Effector CD4-positive, alpha-beta T cell (primary cell): ENCODE data around the gene OGFOD3.
"Not testable (repeated sequence)": the region's sequence is repeated elsewhere in the genome, so short reads cannot be mapped to it uniquely, and the experiment has no call there.

ENCODE experiments used
- DNase-seq: peaks from one replicate; pipeline ENCODE4 v3.0.0-alpha.2; 2020

OGFOD3 gene

DNA sequence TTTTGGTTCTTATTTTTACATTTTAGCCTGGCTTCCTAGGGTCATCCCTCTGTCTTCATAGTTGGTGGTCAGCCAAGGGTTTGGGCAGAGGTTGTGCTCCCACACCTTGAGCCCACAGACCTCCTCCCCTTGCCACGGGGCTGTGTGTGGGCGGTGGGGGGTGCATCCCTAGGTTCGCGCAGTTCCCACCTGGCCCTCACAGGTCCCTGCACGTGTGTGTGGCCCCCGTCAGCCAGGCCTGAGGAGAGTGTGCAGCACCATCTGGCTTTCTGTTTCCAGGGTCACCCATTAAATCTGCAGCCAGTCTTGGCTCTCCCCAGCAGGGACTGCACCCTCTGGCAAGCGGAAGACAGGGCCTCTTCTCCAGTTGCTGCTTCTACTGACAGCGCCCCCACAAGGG is 13.6 kb upstream of the OGFOD3 start:
- DNase-seq = no peak

DNA sequence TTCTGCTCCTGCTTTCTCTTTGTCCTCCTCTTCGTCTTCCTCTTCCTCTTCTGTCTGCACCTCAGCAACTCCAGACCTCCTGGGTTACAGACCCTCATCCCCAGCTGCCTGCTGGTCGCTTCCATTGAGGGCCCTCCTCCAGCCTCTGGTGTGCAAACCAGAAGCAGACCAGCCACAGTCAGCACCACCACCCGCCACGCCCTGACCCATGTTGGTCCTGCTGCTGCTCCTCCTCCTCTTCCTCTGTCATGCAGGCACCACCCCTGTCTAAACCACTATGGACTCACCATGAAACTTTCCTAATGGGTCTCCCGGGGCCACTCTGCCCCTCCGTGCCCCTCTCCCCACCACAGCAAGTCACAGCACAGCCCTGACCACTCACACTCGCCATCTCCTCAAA is 11.4 kb upstream of the OGFOD3 start:
- no peak for DNase-seq

DNA sequence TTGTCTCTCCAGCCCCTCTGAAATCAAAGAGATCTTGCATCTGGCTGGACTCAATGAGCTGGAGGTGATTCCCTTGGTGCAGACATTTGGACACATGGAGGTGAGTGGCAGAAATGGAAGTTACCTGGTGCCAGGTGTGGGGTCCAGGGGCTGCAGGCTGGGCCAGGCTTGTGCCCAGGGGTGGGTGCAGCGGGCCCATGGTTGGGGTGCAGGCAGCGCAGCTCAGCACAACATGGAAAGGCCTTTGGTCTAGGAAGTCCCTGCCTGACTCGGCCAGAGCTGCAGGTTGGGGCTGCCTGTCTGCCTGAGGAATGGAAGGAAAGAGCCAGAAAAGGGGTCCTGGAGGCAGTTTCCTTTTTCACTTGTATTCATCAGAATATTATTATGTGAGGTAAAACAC is 10.2 kb upstream of the OGFOD3 start:
- no peak for DNase-seq

DNA sequence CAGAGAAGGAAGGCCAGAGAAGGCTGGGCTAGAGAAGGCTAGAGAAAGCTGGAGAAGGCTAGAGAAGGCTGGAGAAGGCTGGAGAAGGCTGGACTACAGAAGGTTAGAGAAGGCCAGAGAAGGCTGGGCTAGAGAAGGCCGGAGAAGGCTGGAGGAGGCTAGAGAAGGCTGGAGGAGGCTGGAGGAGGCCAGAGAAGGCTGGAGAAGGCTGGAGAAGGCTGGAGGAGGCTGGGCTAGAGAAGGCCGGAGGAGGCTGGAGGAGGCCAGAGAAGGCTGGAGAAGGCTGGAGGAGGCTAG is 6.4 kb upstream of the OGFOD3 start:
- no peak for DNase-seq

DNA sequence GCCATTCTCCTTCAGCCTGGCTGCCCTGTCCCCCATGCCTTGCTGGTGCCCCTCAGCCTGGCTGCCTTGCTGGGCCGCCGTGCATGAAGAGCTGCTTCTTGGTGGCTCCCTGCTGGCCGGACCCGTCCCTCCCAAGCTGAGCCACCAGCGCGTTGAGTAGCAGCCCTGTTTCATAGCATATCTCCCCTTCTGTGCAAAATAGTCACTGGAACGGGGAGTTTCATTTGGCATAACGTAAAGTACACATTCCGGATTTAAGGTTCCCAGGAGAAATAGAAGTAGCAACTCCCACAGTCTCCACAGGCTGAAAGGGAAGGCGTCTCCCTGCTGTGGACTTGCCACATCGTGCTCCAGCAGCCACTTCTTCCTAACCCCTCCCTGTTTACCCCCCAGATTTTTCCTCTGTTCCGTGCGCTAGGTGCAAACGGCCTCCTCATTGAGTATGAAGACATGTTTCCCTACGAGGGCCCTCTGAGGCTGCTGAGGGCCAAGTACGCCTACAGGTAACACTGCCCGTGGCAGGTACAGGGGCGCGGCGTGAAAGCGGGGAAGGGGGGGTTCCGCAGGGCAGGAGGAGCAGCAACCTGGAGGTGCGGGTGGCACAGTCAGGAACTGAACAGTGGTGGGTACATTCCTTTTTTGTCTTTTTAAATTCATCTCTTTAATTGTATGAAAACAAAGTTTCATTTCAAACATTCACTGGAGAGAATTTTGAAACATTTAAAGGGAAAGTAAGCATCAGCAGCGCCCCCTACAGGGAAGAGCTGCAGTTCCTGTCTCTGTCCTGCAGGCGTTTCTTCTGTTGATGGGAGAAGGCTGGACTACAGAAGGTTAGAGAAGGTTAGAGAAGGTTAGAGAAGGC is 5.8 kb upstream of the OGFOD3 start:
- DNase-seq = peak; percentile 47

DNA sequence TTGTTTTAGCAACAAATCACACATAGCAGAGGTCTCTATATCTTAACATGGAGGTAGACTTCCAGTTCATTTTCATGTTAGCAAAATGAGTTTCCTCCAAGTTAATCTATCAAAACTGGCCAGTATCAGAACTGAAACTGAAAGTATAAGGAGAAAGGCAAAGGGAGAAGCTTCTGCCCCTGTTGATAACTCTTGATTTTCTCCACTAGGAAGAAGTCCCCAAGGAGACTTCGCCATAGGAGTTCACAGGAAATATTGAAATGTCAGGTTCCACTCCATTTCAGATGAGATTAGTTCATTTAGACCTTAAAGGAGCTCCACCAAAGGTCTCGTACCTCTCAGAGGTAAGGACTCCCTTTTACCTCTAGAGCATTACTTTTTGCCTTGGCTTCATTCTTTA is 1.2 kb upstream of the OGFOD3 start:
- DNase-seq = no peak

DNA sequence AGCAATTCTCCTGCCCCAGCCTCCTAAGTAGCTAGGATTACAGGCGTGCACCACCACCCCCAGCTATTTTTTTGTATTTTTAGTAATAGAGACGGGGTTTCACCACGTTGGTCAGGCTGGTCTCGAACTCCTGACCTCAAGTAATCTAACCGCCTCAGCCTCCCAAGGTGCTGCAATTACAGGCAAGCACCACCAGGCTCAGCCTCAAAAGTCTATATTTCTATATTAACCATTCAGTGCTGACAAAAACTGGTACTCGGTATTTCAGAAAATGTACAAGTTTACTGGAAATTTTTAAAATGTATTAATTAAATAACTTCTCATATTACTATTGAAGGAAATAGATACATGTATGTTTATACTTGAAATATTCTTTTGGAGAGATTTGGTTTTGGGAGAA is 1.6 kb downstream of the OGFOD3 start:
- no peak for DNase-seq

DNA sequence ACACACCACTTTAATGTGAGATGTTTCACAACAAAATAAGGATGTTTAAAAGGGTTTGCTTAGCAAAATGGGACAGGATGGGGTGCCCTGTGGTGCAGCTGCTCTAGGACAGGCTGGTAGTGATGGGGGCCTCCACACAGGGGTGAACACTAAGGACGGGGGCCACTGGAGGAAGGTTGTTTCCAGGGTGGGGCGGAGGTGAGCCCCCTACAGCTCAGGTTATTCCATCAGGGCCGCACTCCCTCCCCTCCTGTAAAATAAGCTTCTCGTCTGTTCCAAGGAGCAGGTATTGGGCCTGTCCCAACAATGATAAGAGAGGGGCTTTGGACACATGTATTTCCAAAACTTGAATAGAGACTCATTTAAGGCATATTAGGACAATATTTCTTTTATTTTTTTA is 2.1 kb downstream of the OGFOD3 start:
- DNase-seq = no peak

DNA sequence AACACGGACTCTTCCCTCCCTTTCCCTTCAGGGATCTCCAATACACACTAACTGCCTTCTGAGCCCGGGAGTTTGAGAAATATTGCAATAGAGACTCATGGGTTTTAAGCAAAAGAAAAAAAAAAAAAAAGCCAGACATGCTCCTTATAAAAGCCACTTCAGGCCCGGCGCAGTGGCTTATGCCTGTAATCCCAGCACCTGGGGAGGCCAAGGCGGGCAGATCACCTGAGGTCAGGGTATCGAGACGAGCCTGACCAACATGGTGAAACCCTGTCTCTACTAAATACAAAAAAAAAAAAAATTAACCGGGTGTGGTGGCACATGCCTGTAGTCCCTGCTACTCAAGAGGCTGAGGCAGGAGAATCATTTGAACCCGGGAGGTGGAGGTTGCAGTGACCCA is 2.6 kb downstream of the OGFOD3 start:
- DNase-seq = no peak

DNA sequence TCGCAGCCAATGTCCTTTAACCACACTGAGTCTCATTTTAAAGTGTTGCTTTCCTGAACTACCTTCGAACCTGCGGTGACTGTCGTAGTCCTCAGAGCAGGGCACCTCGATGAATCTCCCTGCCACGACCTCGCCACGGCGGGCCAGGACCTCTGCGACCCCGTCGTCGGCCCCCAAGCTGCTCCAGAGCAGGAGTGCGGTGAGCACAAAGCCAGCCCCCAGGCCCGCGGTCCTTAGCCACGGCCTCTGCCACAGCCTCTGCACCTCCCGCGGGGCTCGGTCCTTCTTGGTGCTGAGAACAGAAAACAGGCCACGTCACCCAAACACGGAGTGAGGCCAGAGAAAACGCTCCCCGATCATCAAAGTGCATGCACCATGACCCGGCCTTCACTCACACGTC is 3.0 kb downstream of the OGFOD3 start:
- no peak for DNase-seq

DNA sequence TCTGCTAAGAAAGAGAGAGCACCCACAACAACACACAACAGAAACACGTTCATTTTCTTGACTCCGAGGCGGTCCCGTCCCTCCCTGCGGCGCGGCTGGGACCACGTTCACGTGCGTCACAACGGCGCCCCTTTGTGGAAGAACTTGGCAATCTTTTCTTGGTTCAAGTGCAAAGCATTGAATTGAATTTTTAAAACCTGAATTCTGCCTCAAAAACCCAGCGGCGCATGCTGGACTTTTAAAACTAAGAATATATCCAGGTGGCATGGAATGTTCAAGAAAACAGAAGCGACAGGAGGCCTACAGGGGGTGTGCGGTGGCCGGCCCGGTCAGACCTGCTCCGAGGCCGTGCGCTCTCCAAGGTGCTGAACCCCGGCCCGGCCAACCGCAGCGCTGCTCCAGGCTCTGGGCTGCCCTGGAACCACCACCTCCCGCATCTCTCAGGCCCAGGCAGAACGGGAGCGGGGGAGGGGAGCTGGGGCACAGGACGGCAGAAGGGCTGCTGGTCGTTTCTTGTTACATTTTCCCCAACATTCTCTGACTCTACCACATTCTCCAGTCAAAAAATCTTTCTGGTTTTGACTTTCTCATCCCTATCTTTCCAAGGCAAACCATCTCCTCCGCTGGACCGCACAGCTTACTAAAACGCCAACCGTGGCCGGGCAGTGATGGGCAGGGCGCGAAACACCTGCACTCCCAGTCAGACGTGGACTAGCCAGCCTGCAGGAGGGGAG is 3.7 kb downstream of the OGFOD3 start:
- DNase-seq = peak; percentile 62

DNA sequence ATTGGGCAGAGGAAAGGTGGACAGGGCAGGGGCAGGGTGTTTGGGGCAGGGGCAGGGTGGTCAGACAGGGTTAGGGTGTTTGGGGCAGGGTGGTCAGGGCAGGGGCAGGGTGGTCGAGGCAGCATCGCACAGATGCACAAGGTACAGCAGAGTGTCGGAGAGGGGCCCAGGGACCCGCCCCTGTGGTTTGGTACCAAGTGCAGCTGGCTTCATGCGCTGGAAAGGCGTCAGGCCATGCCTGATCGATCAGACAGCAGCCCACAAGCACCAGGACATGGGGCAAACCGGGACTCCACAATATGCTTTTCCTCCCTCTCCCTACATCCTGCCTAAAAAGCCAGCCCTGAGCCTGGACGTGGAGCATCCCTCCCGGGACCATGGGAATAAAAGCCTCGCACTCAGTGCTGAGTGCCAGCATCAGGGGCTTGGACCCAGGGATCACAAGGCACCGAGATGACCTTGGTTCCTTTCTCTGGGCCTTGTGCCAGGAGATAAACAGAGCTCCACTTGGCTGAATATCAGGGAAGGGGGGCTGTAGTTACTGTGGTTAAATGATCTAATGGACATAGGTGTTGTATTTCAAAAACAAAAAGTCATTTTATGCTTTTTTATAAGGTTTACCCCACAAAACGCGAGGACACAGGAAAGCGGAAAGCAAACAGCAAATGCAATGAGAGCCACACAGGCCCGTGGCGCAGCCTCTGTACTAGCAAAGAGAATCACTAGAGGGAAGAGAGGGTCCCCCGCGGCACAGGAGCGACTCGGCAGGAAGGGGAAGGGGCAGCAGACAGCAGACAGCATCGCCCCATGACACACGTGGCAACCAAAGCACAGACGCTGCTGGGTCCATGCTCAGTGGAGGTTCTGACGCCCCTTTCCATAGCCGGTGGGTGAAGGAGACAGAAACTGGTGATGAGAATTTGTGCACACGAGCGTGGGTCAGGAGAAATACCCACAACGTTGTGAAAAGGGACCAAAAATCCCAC is 5.6 kb downstream of the OGFOD3 start:
- DNase-seq = no peak

DNA sequence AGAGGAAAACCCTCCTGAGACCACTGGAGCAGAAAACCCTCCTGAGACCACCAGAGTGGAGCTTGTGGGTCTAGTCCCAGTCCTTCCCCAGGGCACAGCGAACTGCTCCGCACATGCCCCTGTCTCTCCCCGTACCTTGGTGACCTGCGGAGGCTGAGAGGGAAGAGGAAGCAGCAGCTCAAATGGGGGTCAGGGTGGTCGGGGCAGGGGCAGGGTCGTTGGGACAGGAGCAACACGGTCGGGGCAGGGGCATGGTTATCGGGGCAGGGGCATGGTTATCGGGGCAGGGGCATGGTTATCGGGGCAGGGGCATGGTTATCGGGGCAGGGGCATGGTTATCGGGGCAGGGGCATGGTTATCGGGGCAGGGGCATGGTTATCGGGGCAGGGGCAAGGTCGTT is 6.3 kb downstream of the OGFOD3 start:
- DNase-seq = not testable (repeated sequence)

DNA sequence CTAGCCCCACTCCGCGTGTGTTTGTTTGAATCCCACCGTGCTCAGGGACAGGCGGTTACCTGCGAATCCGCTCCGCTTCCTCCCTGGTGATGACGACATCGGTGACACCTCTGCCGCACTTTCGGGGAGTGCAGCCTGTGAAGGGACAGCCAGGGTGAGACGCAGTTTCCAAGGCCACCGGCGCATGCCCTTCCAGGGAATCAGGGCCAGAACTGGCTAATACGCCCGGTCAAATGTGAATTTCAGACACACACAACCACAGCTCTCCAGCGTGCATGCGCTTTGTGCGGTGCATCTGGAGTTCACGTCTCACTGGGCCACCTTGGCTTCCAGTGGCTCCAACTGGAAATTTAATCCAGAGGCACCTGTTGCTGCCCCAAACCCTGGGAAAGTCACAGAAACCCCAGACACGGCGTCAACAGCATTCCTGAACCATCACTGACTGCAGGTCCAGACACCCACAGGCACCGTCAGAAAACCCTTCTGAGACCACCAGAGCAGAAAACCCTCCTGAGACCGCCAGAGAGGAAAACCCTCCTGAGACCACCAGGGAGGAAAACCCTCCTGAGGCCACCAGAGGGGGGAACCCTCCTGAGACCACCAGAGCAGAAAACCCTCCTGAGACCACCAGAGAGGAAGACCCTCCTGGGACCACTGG is 6.9 kb downstream of the OGFOD3 start:
- DNase-seq = no peak

DNA sequence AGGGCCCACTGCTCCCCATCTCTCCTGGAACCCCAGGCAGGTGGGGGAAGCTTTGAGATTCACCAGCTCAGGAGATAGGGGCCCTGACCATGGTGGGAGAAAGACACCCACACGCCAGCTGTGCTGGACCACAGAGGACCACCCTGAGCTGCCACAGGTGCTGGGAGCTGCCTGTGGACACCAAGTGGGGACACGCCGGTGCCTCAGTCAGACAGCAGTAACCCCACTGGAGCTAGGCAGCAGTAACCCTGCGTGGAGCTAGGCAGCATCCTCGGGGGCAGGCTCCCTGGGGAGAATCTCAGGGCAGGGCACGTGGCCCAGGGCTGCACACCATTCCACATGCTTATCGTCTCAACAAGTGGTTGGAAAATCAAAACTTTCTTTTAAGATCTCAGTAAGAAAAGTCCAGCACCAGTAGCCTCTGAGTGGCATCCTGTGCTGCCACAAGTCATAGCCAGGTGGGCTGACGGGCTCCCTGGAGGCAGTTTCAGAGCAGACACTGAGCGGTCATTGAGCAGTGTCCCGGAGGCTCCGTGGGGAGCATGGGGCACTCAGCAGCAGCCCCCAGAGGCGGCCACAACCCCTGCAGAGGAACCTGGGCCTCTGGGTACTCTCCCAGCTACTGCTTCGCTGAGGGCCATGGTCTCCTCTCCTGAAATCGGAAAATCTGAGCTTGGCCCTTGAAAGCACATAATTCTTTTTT is 8.2 kb downstream of the OGFOD3 start:
- DNase-seq = no peak

DNA sequence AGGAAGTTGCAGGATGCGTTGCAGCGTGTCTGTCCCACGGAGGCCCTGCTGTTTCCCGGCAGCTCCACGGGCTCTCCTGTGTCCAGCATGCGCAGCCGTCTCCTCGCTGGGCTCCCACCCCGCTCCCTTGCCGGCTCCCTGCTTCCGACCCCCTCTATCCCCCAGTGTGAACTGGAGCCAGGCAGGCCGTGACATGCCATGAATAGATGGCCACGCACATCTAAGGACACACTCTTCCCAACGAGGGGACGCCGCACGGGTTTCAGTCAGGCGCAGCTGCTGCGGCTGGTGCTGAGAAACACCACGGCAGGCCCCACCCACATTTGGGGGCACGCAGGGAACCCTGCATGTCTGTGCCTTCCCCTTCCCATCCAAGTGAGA is 9.5 kb downstream of the OGFOD3 start:
- DNase-seq = no peak

DNA sequence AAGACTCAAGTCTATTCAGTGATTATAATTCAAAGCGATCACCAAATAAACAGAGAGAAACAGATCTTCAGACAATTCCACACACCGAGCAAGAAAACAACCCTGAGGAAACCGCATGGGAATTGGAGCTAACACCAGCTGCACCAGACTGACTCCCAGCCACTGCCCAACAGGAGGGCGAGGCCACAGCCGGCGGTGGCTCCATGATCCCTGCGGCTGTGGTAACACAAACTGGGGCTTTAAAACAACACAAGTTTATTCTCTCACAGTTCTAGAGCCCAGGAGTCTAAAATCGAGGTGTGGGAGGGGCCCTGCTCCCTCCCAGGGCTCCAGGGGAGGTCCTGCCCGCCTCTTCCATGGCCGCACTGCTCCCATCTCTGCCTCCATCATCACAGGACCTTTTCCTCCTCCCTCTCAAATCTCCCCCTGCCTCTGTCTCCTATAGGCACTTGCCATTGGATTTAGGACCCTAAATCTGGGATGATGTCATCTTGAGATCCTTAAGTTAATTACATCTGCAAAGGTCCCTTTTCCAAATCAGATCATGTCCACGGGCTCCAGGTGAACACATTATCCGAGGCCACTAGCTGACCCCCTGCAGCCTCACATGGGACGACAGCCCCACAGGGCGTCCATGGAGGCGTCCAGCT is 10.0 kb downstream of the OGFOD3 start:
- DNase-seq = no peak

DNA sequence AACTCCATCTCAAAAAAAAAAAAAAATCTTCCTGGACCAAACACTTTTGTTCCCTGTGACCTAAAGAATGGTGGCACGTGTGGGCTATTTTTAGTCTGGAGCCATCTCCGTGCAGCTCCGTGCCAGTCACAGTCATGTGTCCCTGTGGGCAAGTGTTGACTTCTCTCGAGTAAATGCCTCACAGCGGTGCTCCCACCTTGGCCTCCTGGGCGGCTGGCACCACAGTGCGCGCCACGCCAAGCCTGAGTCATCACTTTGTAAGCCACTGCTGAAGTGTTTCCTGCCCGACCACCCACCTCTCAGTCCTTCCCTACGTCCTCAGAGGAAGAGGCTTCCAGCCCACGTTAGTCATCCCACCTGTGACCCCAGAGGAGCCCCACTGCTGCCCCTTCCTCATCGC is 11.1 kb downstream of the OGFOD3 start:
- DNase-seq = no peak

DNA sequence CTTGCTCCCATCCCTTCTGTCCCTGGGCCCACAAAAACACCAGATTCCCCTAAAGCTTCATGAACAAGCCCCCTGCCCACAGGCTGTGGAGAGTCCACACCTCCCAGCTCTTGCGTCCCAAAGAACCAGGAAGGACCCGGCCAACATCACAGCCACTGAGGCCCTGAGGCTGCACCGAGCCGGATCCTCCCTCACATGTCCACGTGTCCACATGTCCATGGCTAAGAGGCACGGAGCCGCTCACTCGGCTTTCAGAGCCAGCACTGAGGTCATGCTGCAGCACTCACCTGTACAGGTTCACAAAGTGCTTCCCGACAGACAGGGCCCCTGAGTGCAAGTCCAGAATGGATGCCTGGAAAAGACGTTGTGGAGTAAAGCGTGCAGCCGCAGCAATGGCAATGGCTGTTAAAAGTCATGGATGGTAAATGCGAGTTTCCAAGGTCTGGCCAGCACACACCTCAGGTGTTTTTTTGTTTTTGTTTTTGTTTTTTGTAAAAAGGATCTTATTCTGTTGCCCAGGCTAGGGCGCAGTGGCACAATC is 12.2 kb downstream of the OGFOD3 start:
- DNase-seq = no peak

DNA sequence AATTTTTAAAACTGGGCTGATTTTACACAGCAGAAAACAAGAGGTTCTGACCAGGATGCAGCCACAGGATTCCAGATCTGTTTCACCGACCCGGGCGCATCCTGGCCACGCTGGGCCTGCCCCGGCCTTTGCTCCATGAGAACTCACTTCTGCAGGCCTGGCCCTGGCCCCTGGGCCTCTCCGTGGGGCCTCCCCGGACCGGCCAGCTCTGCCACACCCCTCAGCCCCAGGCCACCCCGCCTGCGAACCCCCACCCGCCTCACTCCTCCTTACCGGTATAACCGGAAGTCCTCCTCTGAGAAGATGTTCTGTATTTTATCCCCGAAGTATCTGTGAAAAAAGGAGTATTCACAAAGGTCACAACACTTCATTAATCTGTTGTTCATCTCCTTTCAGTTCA is 13.3 kb downstream of the OGFOD3 start:
- DNase-seq = no peak
